Mesendoderm (in vitro differentiated cells): ENCODE measurements around the gene TMEM183A.

Experiments used
- DNase-seq: peaks from one replicate; pipeline ENCODE4 v3.0.0; 2013
- H2AK5ac ChIP-seq: 2 replicates; pipeline ENCODE4 v1.6.1; 2013; ENCODE audit warnings: low read length, inconsistent platforms
- H2BK120ac ChIP-seq: 2 replicates; pipeline ENCODE4 v1.6.1; 2013; ENCODE audit warnings: low read depth, mild to moderate bottlenecking, low read length, moderate library complexity, mixed read lengths
- H2BK15ac ChIP-seq: replicated peaks from 2 replicates; pipeline ENCODE4 v1.6.1; 2013; ENCODE audit warnings: low read depth, mild to moderate bottlenecking, moderate library complexity
- H2BK5ac ChIP-seq: 2 replicates; pipeline ENCODE4 v1.6.1; 2013; ENCODE audit warnings: low read length, inconsistent platforms
- H3K18ac ChIP-seq: 2 replicates; pipeline ENCODE4 v1.6.1; 2013; ENCODE audit warnings: mild to moderate bottlenecking, low read length, mixed read lengths
- H3K23ac ChIP-seq: one replicate; pipeline ENCODE4 v1.6.1; 2013; ENCODE audit warnings: low read length
- H3K27ac ChIP-seq: 2 replicates; pipeline ENCODE4 v1.5.1; 2013; ENCODE audit warnings: low read depth, mild to moderate bottlenecking, inconsistent platforms, low read length, moderate library complexity
- H3K27me3 ChIP-seq: 2 replicates; pipeline ENCODE4 v1.6.1; 2013; ENCODE audit warnings: low read length, control low read depth, mild to moderate bottlenecking, inconsistent platforms; ENCODE audit not compliant: insufficient read depth, poor library complexity
- H3K36me3 ChIP-seq: 2 replicates; pipeline ENCODE4 v1.6.1; 2013; ENCODE audit warnings: low read length, inconsistent platforms; ENCODE audit not compliant: control insufficient read depth, insufficient read depth
- H3K4ac ChIP-seq: one replicate; pipeline ENCODE4 v1.6.1; 2013; ENCODE audit warnings: low read depth, mild to moderate bottlenecking, low read length, moderate library complexity
- H3K4me1 ChIP-seq: 2 replicates; pipeline ENCODE4 v1.6.1; 2013; ENCODE audit warnings: low read depth, low read length, inconsistent platforms; ENCODE audit not compliant: control insufficient read depth
- H3K4me2 ChIP-seq: 2 replicates; pipeline ENCODE4 v1.6.1; 2013; ENCODE audit warnings: low read length
- H3K4me3 ChIP-seq: 2 replicates; pipeline ENCODE4 v1.5.1; 2013; ENCODE audit warnings: mild to moderate bottlenecking, low read length
- H3K56ac ChIP-seq: one replicate; pipeline ENCODE4 v1.6.1; 2013; ENCODE audit warnings: low read length
- H3K79me1 ChIP-seq: 2 replicates; pipeline ENCODE4 v1.6.1; 2013; ENCODE audit warnings: low read length, inconsistent platforms
- H3K79me2 ChIP-seq: 2 replicates; pipeline ENCODE4 v1.6.1; 2013; ENCODE audit warnings: mild to moderate bottlenecking, low read length; ENCODE audit not compliant: control insufficient read depth, insufficient read depth
- H3K9ac ChIP-seq: 2 replicates; pipeline ENCODE4 v1.6.1; 2013; ENCODE audit warnings: low read length, inconsistent platforms
- H4K5ac ChIP-seq: one replicate; pipeline ENCODE4 v1.6.1; 2013; ENCODE audit warnings: low read length
- H4K8ac ChIP-seq: one replicate; pipeline ENCODE4 v1.6.1; 2013; ENCODE audit warnings: low read depth, mild to moderate bottlenecking, control low read depth, low read length, moderate library complexity
- WGBS: extraction: QIAGEN DNeasy Blood & Tissue Kit; methylation state at CpG from one replicate; pipeline ENCODE4 v1.1.7; 2013; ENCODE audit warnings: low lambda C conversion rate, missing lambda C conversion rate; ENCODE audit not compliant: insufficient coverage; ENCODE audit errors: extremely low coverage; 5-methylcytosine and 5-hydroxymethylcytosine counted together

The TMEM183A gene

GRCh38 chr1:202994756-202995155 is 12.4 kb upstream of the TMEM183A start:
- no peak overlapping the region for H3K4me3 ChIP-seq
- no peak overlapping the region for H2AK5ac ChIP-seq
- H3K23ac ChIP-seq, result no peak overlapping the region
- no peak overlapping the region for H3K4me2 ChIP-seq
- H3K79me2 ChIP-seq, result no peaks in the 10 kb centered on the region
- no peak overlapping the region for H3K9ac ChIP-seq
- no peaks in the 10 kb centered on the region for H3K79me1 ChIP-seq
- no peak overlapping the region for H2BK5ac ChIP-seq
- H3K36me3 ChIP-seq, result no peaks in the 10 kb centered on the region
- H3K4ac ChIP-seq, result no peak overlapping the region
- H3K56ac ChIP-seq, result no peak overlapping the region
- no peak overlapping the region for H3K18ac ChIP-seq
- H2BK15ac ChIP-seq, result no peak overlapping the region
- H3K27me3 ChIP-seq, result no peaks in the 10 kb centered on the region
- no peak overlapping the region for H4K5ac ChIP-seq
- no peaks in the 10 kb centered on the region for H3K4me1 ChIP-seq
- H4K8ac ChIP-seq, result no peak overlapping the region
- no peak overlapping the region for H2BK120ac ChIP-seq
- WGBS, result no CpG with 5 or more reads among the region's 3 CpGs
- DNase-seq, result no peak
- no peak overlapping the region for H3K27ac ChIP-seq

DNA sequence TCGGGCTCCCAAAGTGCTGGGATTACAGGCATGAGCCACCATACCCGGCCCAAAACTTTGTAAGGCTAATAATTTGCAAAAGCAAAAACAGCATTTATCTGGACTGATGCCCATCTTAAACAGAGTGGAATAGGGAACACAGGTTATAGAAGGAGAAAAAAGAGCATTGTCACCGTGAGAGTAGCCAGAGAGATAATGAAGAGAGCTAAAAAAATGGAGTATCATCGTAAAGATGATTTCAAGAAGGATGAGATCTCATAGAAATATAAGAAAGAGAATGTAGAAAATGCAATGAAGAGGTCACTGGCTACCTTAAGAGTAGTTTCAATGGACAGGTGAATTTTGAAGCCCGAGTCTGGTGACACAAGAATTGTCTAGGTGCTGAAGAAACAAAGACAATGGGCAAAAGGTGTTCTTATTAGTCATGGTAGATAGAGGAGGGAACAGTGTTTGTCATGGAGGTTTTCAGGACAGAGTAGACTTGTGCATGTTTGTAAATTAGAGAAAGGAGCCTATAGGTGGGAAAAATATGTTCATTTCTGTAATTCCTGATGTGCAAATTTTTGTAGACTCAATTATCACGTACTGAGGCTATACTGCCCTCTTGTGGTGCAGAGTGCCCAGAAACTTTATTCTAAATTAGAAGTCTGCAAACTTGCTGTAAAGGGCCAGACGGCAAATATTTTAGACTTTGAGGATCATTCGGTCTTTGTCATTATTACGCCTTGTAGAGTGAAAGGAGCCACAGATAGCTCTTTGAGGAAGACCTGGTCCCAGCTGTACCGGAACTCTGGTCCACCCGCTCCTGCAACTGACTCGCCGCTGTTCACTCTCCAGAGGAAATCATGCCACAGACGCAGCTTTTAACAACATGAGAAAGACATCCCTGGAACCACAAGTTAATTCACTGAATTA is 8.1 kb upstream of the TMEM183A start:
- Histone ChIP-seq H3K56ac (peak overlapping the region; percentile 58), H3K9ac (no peak overlapping the region), H3K79me1 (no peaks in the 10 kb centered on the region), H2BK120ac (no peak overlapping the region), H4K8ac (no peak overlapping the region), H2AK5ac (no peak overlapping the region), H2BK15ac (no peak overlapping the region), H3K23ac (no peak overlapping the region), H3K36me3 (no peaks in the 10 kb centered on the region), H3K79me2 (no peaks in the 10 kb centered on the region), H3K18ac (no peak overlapping the region), H3K27ac (no peak overlapping the region), H3K4ac (no peak overlapping the region), H3K4me3 (no peak overlapping the region), H3K27me3 (no peaks in the 10 kb centered on the region), H3K4me2 (no peak overlapping the region), H3K4me1 (no peaks in the 10 kb centered on the region), H4K5ac (no peak overlapping the region), H2BK5ac (no peak overlapping the region)
- DNase-seq, result peak; percentile 35
- WGBS, result no CpG with 5 or more reads among the region's 14 CpGs

- Histone ChIP-seq H3K27ac (no peak overlapping the region), H3K79me1 (no peaks in the 10 kb centered on the region), H2BK120ac (no peak overlapping the region), H3K9ac (no peak overlapping the region), H3K18ac (no peak overlapping the region), H3K4me3 (no peak overlapping the region), H2BK5ac (no peak overlapping the region), H3K4ac (no peak overlapping the region), H4K5ac (no peak overlapping the region), H3K4me1 (no peaks in the 10 kb centered on the region), H3K79me2 (no peaks in the 10 kb centered on the region), H4K8ac (no peak overlapping the region), H3K23ac (no peak overlapping the region), H2AK5ac (no peak overlapping the region), H2BK15ac (no peak overlapping the region), H3K36me3 (no peaks in the 10 kb centered on the region), H3K4me2 (no peak overlapping the region), H3K56ac (no peak overlapping the region), H3K27me3 (no peaks in the 10 kb centered on the region)
- WGBS, result no CpG with 5 or more reads among the region's 3 CpGs
- no peak for DNase-seq
These were observed 6.8 kb upstream of the TMEM183A start for GRCh38 chr1:203000217-203000944.

DNA sequence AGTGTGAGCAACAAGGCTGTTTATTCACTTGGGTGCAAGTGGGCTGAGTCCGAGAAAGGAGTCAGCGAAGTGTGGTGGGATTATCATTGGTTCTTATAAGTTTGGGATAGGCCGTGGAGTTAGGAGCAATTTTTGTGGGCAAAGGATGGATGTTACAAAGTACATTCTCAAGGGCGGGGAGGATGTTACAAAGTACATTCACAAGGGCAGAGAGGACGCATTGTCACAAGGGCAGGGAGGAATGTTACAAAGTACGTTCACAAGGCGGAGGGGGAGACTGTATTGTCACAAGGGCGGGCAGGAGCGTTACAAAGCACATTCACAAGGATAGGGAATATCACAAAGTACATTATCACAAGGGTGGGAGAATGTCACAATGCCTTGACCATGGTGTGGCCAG is 5.2 kb upstream of the TMEM183A start:
- H4K5ac ChIP-seq, result no peak overlapping the region
- H3K23ac ChIP-seq, result no peak overlapping the region
- H3K27me3 ChIP-seq, result no peaks in the 10 kb centered on the region
- no peak overlapping the region for H3K9ac ChIP-seq
- DNase-seq, result no peak
- no peak overlapping the region for H2AK5ac ChIP-seq
- no peaks in the 10 kb centered on the region for H3K79me2 ChIP-seq
- H3K56ac ChIP-seq, result peak overlapping the region; percentile 27
- H3K4me3 ChIP-seq, result no peak overlapping the region
- no CpG with 5 or more reads among the region's 9 CpGs for WGBS
- H2BK15ac ChIP-seq, result no peak overlapping the region
- no peak overlapping the region for H3K4ac ChIP-seq
- no peak overlapping the region for H3K27ac ChIP-seq
- no peak overlapping the region for H4K8ac ChIP-seq
- no peak overlapping the region for H3K4me2 ChIP-seq
- H2BK5ac ChIP-seq, result no peak overlapping the region
- H3K4me1 ChIP-seq, result no peaks in the 10 kb centered on the region
- H3K79me1 ChIP-seq, result no peaks in the 10 kb centered on the region
- H3K36me3 ChIP-seq, result no peaks in the 10 kb centered on the region
- no peak overlapping the region for H3K18ac ChIP-seq
- no peak overlapping the region for H2BK120ac ChIP-seq

DNA sequence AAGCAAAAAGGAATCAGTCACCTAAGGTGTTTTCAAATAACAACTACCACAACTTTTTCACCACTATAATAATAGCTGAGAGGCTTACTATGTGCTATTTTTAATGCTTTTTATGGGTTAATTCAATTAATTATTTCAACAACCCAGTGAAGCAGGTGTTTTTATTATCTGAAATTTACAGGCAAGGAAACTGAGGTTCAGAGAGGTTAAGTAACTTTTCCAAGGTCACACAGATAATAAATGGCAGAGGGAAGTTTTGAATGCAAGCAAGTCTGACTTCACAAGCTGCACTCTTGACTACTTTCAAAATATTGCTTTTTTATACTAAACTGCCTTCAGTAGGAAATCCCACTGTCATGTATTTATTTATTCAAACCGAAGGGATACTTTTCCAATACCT is 4.2 kb upstream of the TMEM183A start:
- Histone ChIP-seq H3K79me2 (peaks cover 6% of the 10 kb centered on the region), H3K36me3 (no peaks in the 10 kb centered on the region)
- no CpG with 5 or more reads among the region's 1 CpG for WGBS

More for the DNA sequence above, 4.2 kb upstream of the TMEM183A start:
- Histone ChIP-seq H3K56ac (no peak overlapping the region), H2AK5ac (no peak overlapping the region), H3K18ac (no peak overlapping the region), H4K8ac (no peak overlapping the region), H3K27ac (no peak overlapping the region), H3K4me2 (no peak overlapping the region), H3K9ac (no peak overlapping the region), H3K4me3 (no peak overlapping the region), H3K79me1 (no peaks in the 10 kb centered on the region), H2BK15ac (no peak overlapping the region), H3K4me1 (no peaks in the 10 kb centered on the region), H3K4ac (no peak overlapping the region), H3K23ac (no peak overlapping the region), H2BK5ac (no peak overlapping the region), H3K27me3 (no peaks in the 10 kb centered on the region), H2BK120ac (no peak overlapping the region), H4K5ac (no peak overlapping the region)
- DNase-seq, result no peak
